RWPE1 (cell line): ENCODE measurements around the gene SLC31A2.
A peak's percentile ranks its signal among the peaks of the same experiment; 100 is the strongest.

Experiments
- CTCF ChIA-PET: fragments of 350-600 bp; sonication (Branson Sonifier 250); formaldehyde crosslinking; extraction: SDS; loops from one replicate; lab custom pipeline; 2021; lab: Yijun Ruan, JAX
- POLR2A ChIA-PET: fragments of 400-600 bp; formaldehyde crosslinking; extraction: SDS; loops from one replicate; lab custom pipeline; 2020; ENCODE audit warnings: antibody characterized with exemption; ENCODE audit not compliant: low non-redundant PET; lab: Yijun Ruan, JAX
- DNase-seq: peaks from one replicate; pipeline ENCODE4 v3.0.0; 2012; ENCODE audit warnings: low spot score
- H3K27ac ChIP-seq: fragments of 450-650 bp; 2 replicates; pipeline ENCODE4 v1.5.1; 2017
- TF ChIP-seq, protein P1 (sequence below): fragments of 450-650 bp; conservative IDR thresholded peaks from 2 replicates; pipeline ENCODE4 v1.5.1; 2017; ENCODE audit warnings: low read depth, mild to moderate bottlenecking

The SLC31A2 gene

GRCh38 chr9:113151696-113152630 is 1.2 kb downstream of the SLC31A2 start:
- DNase-seq = peak; percentile 34
- TF ChIP-seq, protein P1, sequence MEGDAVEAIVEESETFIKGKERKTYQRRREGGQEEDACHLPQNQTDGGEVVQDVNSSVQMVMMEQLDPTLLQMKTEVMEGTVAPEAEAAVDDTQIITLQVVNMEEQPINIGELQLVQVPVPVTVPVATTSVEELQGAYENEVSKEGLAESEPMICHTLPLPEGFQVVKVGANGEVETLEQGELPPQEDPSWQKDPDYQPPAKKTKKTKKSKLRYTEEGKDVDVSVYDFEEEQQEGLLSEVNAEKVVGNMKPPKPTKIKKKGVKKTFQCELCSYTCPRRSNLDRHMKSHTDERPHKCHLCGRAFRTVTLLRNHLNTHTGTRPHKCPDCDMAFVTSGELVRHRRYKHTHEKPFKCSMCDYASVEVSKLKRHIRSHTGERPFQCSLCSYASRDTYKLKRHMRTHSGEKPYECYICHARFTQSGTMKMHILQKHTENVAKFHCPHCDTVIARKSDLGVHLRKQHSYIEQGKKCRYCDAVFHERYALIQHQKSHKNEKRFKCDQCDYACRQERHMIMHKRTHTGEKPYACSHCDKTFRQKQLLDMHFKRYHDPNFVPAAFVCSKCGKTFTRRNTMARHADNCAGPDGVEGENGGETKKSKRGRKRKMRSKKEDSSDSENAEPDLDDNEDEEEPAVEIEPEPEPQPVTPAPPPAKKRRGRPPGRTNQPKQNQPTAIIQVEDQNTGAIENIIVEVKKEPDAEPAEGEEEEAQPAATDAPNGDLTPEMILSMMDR = no peak
- CTCF ChIA-PET = interaction anchor here (0.6 to 1.6 kb wide), 6 partner anchors 12 to 1010 kb away, joined by 3 to 8 read pairs (median 4); no protein-coding TSS in a partner anchor
- H3K27ac ChIP-seq = peak overlapping the region; percentile 94
- POLR2A ChIA-PET = interaction anchor here (1.4 kb wide), 1 partner anchor 9 kb away, joined by 3 read pairs; no protein-coding TSS in a partner anchor

DNA sequence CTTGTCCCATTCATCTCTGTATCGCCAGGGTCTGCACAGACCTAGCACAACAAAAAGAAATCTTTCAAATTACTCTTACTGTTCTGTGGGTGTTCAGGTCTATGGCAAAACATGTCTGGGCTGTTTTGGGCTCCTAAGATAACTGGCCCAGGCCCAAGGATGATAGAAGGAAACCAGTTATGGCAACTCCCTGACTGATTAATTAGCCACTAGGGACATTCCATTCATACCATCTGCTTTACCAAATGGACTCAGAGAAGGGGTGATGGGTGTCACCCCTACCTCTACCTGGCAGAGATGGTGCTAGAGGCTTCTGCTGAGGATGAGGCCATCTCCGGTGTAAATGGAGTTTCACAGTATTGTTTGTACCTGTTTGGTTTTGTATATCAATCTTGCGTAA is 1.9 kb downstream of the SLC31A2 start:
- peak; percentile 98 for DNase-seq
- H3K27ac ChIP-seq = peak overlapping the region; percentile 94
- ChIA-PET CTCF (interaction anchor here (0.6 kb wide), 1 partner anchor 207 kb away, joined by 4 read pairs; no protein-coding TSS in a partner anchor), POLR2A (interaction anchor here (0.6 to 1.4 kb wide), 2 partner anchors 9 to 667 kb away, joined by 3 read pairs; no protein-coding TSS in a partner anchor)
- TF ChIP-seq, protein P1 = no peak; the same call in 1 of the 2 replicates

DNA sequence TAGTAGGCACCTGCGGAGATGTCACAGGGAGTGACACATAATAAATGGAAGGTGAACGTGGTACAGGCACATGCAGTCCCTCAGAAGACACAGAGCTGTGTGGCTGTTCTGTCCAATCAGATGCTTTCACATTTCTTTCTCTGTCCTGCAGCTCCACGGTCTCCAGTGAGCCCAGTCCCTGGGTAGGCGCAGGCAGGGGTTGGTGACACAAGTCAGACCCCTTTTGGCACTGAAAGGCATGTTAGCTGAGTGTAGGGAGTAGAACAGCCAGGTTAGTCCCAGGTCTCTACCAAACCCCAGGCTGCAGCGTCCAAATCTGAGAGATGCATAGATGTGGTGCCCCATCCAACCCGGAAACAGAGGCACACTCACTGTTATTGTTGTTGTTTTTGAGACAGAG is 2.8 kb downstream of the SLC31A2 start:
- ChIA-PET POLR2A (no interaction called here), CTCF (interaction anchor here (1.1 kb wide), 1 partner anchor 42 kb away, joined by 4 read pairs; no protein-coding TSS in a partner anchor)
- DNase-seq = no peak
- H3K27ac ChIP-seq = peak overlapping the region; percentile 66
- TF ChIP-seq, protein P1 = no peak

DNA sequence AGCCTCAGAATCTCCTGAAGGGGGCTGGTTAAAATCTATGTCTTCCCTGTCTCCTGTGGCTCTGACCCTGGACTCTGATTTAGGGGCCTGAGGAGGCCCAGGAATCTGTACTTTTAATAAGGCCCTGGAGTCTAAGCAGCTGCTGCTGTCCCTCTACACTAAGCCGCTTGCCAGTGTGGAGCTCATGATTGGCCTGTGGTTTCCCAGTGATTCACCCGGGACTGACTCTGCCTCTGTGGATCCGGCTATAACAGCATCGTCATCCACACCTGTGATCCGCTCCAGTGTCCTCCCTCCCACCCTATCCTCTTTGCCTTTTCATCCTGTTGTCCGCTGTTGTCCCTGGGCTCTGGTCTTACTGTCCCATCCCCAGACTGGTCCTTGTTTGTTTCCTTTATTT is 3.7 kb downstream of the SLC31A2 start:
- DNase-seq = peak; percentile 59
- H3K27ac ChIP-seq = peak overlapping the region; percentile 66
- TF ChIP-seq, protein P1 = no peak
- CTCF ChIA-PET = interaction anchor here (0.7 to 1.1 kb wide), 3 partner anchors 10 to 43 kb away, joined by 3 to 4 read pairs (median 3); no protein-coding TSS in a partner anchor
- POLR2A ChIA-PET = no interaction called here

GRCh38 chr9:113154946-113155345 is 4.1 kb downstream of the SLC31A2 start:
- peak overlapping the region; percentile 66 for H3K27ac ChIP-seq
- no peak for DNase-seq
- ChIA-PET POLR2A (no interaction called here), CTCF (interaction anchor here (0.7 to 0.8 kb wide), 2 partner anchors 9 to 39 kb away, joined by 3 read pairs; no protein-coding TSS in a partner anchor)
- TF ChIP-seq, protein P1 = no peak

DNA sequence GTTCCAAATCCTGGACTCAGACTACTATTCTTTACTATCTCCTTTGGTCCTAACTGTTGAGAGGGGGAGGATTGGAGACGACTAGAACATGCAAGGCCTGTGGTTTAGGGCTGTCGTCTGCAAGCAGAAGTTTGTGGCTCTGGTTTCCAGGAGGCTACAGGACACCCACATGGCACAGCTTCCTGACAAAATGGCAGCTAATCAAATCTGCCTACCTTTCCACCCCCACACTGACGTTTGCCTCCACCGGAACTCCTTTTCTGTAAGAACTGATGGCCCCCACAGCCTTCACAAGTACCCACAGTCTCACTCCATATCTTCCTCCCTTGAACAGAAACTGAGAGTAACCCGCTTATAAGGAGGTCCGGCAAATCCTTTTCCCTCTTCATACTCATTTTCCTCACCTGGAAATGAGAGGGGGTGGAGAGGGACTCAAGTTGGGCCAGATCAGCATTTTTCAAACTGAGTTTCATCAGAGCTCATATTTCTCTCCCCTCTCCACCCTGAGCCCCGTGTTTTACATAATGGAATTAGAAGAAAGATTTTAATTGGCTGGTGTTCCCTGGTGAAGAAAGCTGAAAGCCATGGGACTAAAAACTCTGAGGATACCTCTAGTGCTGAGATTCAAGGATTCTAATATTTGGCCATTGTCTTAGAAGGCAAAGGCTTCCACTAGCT is 5.2 kb downstream of the SLC31A2 start:
- H3K27ac ChIP-seq = peak overlapping the region; percentile 19; the same call in 1 of the 2 replicates
- ChIA-PET POLR2A (no interaction called here), CTCF (no interaction called here)
- TF ChIP-seq, protein P1 = no peak
- no peak for DNase-seq
